ENCODE data around the gene NTRK1. TPM values are rescaled to one million over a fixed set of nuclear protein-coding genes. Genes with fewer than 3 reads are reported as not detected.

NTRK1 gene
- total and polyA plus RNA-seq, 2 of the 13 experiments (the other 11 are each of a cell fraction or from before 2014, with no cell fraction given), result not detected

GRCh38 chr1:156920233-156921052 lies 59.8 kb downstream of the NTRK1 start, which contains the start of gene LRRC71 (continued):
- TF ChIP-seq RNF2 (conservative IDR thresholded peaks at IDR 0.05; ENCODE audit: low read depth) (0 out of 2 replicates have a peak, but pooled peaks have one; percentile 38), RFXANK (CRISPR knock-in tag; IDR thresholded peaks at IDR 0.05) (no peak), MAX (IDR thresholded peaks at IDR 0.05) (peak; percentile 62; the same call in 1 of the 2 replicates), MTF2 (CRISPR knock-in tag; IDR thresholded peaks at IDR 0.05; ENCODE audit: borderline replicate concordance) (peak; percentile 82; the same call in 1 of the 2 replicates)

GRCh38 chr1:156921053-156921529 lies 60.4 kb downstream of the NTRK1 start:
- in situ Hi-C loops (cut with HindIII; ENCODE audit: extremely low pct_ligation_motif_present, low pct_unique_long_range_greater_than_20kb) (loop anchor here (10.0 kb wide), 1 partner anchor 226 kb away; no protein-coding TSS in a partner anchor), intact Hi-C loops (cut with micrococcal nuclease; ENCODE audit: unreplicated experiment) (no loop called here)
- DNase-seq (ENCODE audit: low spot score), result no peak
- H3K9me3 ChIP-seq (ENCODE audit: low read length), result no peaks in the 10 kb centered on the region
- TF ChIP-seq ZNF780A (CRISPR knock-in tag; IDR thresholded peaks at IDR 0.05) (no peak), PREB (CRISPR knock-in tag; IDR thresholded peaks at IDR 0.05) (no peak)
- no peak overlapping the region for H3K27ac ChIP-seq (ENCODE audit: extremely low read length, insufficient read depth, low read length)
- no peaks in the 10 kb centered on the region for H3K79me2 ChIP-seq (ENCODE audit: insufficient read depth, low read length)
- peaks cover 23 to 64% of the 10 kb centered on the region in 2 experiments for H3K27me3 ChIP-seq (ENCODE audit: control insufficient read depth in 1 of 2, insufficient read depth in 2 of 2, low read length in 2 of 2)
- H3K9ac ChIP-seq (ENCODE audit: insufficient read depth, low read depth, low read length), result no peak overlapping the region
- WGBS (ENCODE audit: low lambda C conversion rate), result 45% methylated on average over 7 of the region's 7 CpGs
- no peaks in the 10 kb centered on the region for H3K36me3 ChIP-seq (replicated peaks in 1 of 2; ENCODE audit: control insufficient read depth in 1 of 2, insufficient read depth in 2 of 2, low read length in 2 of 2)
- no peak overlapping the region for H3K4me3 ChIP-seq (replicated peaks in 1 of 3; ENCODE audit: insufficient read depth in 1 of 3, low read depth in 2 of 3, low read length in 3 of 3)
- FAIRE-seq, result no peak
- H3K4me2 ChIP-seq (ENCODE audit: low read depth, low read length), result no peak overlapping the region
- CTCF ChIA-PET (ENCODE audit: low intra/inter-chr PET ratio, low total read pairs), result interaction anchor here (0.8 to 2.7 kb wide), 3 partner anchors 11 to 29 kb away, joined by 3 to 23 read pairs (median 6); partner anchors contain the start of gene PEAR1
- peaks cover 9% of the 10 kb centered on the region; the same call in 1 of the 2 replicates for H3K4me1 ChIP-seq (ENCODE audit: insufficient read depth, low read length)
- no TSS peak for BruUV-seq (replicated peaks)
- H4K20me1 ChIP-seq (ENCODE audit: insufficient read depth, low read length), result 0 out of 2 replicates have a peak, but pooled peaks cover 2% of the 10 kb centered on the region
- no peak for ATAC-seq
- H2AFZ ChIP-seq (ENCODE audit: low read length), result no peak overlapping the region
- POLR2A ChIA-PET, result no interaction called here

Measured in HepG2 (cell line).